HG02588 (cell line): ENCODE results near the gene PRKCI.
"Not testable (repeated sequence)": the region's sequence is repeated elsewhere in the genome, so short reads cannot be mapped to it uniquely, and the experiment has no call there.

ENCODE experiments used
- ATAC-seq: cut with Tn5 transposase; IDR thresholded peaks from one replicate; pipeline ENCODE4 v1.9.1; 2021; ENCODE audit warnings: mild to moderate bottlenecking, moderate library complexity; ENCODE audit not compliant: unreplicated experiment

The PRKCI gene

DNA sequence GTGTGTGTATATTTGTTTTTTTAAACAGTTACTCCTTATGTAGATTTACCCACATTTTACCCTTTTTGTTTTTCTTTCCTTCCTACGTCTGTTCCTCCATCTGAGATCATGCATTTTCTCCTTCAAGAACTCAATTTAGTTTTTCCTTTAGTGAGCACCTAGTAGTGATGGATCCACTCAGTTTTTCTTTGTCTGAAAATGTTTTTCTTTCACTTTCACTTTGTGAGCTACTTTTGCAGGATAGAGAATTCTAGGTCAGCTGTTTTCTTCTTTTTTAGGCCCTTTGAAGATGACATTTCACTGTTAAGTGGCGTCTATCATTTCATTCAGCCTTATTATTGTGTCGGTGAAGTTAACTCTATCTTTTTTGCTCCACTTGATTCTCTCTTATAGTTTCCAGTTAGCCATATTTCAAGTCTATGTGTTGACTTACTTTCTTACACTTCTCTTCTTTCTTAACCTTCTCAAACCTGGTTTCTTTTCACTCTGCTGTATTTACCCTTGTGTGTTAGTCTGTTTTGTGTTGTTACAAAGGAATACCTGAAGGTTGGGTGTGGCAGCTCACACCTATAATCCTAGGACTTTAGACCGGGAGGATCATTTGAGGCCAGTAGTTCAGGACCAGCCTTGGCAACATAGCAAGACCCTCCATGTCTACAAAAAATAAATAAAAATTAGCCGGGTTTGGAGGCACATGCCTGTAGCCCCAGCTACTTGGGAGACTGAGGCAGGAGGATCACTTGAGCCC lies 55.8 kb downstream of the PRKCI start:
- ATAC-seq, result no peak

DNA sequence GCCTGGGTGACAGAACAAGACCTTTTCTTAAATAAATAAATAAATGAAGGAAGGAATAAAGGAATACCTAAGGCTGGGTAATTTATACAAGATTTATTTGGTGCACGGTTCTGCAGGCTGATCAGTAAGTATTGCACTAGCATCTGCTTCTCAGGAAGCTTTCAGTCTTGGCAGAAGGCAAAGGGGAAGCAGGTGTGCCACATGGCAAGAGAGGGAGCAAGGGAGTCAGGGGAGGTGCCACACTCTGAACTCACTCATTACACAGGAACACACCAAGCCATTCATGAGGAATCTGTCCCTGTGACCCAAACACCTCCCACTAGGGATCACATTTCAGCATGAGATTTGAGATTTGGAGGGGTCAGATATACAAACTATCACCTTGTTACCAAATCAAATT lies 56.4 kb downstream of the PRKCI start:
- no peak for ATAC-seq

DNA sequence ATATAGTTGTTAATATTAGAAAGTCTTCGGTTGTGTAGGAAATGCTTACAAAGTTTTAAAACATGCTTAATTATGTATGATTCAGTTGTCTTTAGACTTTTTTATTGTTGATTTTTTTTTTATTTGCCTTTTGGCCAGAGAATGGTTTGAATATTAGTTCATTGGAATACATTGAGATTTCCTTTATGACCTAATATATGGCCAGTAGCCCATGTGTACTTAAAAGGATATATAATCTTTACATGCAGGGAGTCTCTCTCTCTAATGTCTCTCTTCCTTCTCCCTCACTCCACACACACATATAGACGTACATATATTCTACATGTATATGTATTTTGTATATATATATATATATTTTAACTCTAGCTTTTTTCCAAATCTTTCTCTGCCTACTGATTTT lies 68.0 kb downstream of the PRKCI start:
- no peak for ATAC-seq

DNA sequence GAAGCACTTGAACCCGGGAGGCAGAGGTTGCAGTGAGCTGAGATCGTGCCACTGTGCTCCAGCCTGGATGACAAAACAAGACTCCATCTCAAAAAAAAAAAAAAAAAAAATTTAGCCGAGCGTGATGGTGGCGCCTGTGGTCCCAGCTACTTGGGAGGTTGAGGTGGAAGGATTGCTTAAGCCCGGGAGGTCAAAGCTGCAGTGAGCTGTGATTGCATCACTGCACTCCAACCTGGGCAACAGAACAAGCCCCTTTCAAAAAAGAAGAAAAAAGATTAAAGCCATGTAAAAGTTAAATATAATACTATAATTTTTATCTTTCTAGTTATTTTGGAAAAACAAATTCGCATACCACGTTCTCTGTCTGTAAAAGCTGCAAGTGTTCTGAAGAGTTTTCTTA lies 73.4 kb downstream of the PRKCI start:
- no peak for ATAC-seq

DNA sequence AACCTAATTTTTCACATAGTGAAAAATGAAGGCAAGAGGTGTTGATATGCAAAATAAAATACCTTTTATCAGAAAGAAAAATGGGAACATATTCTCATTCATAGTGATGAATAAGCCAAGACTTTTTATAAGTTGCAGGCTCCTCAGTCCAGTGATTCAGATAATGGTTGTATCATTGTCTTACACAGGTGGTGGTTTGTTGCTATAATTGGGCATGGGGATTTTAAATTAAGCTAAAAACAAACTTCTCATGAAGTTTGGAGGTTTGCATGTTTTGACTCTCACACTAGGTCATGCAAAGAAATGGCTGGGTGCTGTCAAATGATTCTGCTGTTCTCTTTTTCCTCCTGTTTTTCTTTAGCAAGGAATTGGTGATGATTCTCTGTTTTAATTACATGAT lies 74.5 kb downstream of the PRKCI start:
- ATAC-seq, result no peak

DNA sequence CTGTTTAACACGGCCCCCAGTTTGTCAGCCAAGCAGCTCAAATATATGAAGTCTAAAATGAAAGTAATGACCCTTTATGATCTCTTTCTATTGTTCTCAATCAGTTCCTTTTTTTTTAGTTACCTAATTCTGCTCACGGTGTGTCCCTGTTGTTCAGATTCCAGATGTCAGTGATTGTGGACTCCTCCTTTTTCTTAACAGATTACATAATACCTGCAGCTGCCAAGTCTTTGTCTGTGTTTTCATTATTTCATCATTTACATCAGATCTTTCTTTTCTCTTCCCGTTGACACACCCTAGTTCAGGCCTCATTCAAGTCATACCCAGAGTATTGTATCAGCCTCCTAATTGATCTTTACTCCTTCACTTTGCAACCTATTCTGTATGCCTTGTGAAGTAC lies 79.2 kb downstream of the PRKCI start:
- no peak for ATAC-seq

DNA sequence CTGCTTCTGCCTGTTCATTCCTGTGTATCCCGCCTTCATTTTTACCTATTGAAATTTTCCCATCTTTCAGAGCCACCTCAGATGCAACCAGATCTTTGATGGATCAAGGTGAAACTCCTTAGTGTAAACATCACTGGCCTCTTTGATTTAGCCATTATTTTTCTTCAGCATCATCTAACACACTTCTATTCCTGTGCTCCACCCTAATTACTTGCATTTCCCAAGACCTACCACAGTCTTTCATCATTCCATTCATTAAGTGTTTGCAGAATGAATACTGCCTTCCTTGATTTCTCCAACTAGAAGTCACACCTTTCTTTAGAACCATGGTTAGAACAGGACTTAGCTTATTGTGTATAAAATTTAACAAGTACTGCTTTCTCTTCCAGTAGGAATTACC lies 79.8 kb downstream of the PRKCI start:
- no peak for ATAC-seq

DNA sequence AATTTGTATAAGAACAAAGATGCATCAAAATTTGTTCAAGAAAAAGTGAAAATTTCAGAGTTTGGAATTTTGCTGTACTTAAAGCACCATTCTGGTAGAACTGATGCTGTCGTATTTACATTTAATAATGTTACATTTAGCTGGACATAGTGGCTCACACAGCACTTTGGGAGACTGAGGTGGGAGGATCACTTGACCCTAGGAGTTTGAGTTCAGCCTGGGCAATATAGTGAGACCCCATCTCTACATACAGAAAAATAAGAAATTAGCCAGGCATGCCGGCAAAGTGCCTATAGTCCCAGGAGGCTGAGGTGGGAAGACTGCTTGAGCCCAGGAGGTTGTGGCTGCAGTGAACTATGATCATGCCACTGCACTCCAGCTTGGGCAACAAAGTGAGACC lies 83.8 kb downstream of the PRKCI start:
- no peak for ATAC-seq

DNA sequence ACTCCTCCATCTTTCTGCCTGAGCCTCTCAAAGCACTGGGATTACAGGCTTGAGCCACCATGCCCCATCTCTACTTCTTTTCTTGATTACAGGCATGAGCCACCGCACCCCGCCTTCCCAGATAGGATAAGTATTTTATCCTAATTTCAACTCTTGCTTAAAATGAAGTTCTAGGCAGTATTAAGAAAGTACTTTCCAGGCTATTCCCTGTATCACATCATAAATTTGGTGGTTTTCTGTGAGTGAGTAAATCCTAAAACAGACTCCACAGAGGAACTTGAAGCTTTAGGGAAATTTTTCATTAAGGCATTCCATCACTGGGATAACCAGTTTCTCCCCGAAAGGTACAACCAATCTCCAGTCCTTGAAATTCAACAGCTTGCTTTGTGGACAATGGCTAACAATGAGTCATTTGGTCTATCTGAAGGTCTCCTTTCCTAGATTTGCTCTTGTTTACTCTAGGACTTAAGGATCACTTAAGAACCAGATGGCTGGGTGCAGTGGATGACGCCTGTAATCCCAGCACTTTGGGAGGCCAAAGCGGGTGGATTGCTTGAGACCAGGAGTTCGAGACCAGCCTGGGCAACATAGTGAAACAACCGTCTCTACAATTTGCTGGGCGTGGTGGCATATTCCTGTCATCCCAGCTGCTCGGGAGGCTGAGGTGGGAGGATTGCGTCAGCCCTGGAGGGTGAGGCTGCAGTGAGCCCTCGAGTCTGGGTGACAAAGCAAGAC lies 85.6 kb downstream of the PRKCI start:
- ATAC-seq, result no peak

DNA sequence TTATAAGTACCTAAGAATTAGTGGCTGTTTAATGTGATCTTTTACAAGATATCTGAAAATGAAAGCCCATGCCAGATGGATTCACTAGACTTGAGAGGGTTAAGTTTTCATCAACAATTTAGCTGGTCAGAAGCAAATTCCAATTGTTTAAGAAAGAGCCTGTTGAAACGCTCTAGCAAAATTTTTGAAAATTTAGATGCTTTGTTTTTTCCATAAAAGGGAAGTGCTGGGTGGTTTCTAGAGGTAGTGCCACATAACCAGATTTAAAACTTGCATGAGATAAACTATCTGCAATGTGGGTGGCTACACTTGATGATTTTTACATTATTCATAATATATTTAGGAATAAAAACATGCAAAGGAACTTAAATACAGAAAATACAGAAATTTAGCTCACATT lies 86.8 kb downstream of the PRKCI start:
- no peak for ATAC-seq

DNA sequence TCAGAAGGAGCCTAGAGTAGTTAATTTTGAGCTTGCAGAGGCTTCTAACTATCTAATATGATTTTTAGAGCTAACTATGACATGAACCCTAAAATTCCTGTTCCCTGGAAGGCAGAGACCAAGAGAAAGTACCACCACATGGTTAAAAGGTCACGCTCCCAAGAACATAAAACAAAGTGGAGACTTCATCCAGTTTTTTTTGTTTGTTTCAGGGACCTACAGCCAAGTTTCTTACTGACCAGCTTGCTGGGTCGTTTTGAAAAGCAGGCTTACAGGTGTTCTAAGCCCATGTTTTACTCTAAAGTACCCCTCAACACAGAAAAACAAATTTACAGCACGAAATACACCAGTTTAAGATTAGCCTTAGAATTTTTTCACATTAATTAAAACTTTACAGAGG lies 95.7 kb downstream of the PRKCI start:
- no peak for ATAC-seq

DNA sequence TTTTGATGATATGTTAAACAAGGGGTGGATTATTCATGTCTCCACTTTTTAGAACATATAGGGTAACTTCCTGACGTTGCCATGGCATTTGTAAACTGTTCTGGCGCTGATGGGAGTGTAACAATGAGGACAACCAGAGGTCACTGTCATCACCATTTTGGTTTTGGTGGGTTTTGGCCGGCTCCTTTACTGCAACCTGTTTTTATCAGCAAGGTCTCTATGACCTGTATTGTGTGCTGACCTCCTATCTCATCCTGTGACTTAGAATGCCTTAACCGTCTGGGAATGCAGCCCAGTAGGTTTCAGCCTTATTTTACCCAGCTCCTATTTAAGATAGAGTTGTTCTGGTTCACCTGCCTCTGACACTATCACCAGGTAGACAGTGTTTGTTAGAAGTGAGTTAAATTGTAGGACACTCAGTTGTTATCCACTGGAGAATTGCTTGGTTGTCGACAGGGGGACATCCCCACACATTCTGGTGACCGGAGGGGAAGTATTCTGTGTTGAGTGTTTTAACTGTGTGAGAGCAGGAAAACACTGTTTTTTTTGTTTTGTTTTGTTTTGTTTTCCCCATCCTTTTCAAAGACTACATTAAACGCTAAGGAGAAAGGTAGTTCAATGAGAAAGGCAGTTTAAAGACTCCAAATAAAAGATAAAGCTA lies 98.4 kb downstream of the PRKCI start:
- no peak for ATAC-seq

DNA sequence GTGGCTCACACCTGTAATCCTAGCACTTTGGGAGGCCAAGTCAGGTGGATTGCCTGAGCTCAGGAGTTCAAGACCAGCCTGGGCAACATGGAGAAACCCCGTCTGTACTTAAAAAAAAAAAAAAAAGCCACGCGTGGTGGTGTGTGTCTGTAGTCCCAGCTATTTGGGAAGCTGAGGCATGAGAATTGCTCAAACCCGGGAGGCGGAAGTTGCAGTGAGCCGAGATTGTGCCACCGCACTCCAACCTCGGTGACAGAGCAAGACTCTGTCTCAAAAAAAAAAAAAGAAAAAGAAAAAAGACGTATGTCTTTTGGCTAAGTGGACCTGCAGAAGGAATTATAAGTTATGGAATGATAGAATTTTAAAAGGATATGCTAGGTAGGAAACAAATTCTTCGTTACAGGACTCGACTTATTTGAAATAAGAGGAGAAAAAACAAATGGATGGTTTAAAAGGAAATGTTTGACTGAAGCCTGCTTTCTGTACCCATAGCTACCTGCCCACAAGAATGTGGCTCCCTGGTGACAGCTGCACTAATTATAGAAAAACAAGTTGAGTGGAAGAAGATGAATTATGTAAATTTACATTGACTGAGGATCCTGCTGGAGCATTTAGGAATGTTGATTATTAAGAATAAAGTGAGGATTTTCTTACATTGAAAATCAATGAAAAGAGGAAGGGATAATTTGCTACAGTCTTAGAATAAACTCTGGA lies 99.3 kb downstream of the PRKCI start:
- no peak for ATAC-seq

DNA sequence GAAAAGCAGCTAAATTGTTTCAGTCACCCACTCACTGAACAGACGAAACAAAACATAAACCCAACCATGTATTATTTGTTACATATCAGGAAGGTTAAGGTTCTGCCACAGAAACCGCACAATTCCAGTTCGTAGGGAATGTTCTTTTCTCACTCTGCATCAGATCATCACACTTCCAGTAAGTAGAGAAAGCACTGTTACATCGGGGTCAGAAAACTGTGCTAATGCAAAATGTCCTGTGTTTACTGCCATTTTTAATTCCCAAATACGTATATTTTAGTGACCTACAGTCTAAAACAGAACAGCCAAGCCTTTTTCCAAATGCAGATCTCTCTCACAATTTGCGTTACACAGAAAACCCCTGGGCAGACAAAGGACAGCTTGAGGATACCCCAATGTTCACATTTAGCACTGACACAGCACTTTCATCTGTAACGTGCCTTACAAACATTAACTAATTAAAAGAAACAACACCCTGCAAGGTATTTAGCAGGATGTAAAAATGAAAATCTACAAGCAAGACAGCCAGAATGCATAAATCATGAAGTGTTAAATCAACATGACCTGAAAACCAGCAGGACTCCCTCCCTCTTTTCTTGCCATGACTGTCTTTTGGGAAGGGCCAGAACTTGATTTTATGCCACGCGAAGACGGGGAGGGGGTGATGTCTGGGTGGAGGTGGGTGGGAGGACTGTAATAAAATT lies 100.5 kb downstream of the PRKCI start:
- ATAC-seq, result no peak

DNA sequence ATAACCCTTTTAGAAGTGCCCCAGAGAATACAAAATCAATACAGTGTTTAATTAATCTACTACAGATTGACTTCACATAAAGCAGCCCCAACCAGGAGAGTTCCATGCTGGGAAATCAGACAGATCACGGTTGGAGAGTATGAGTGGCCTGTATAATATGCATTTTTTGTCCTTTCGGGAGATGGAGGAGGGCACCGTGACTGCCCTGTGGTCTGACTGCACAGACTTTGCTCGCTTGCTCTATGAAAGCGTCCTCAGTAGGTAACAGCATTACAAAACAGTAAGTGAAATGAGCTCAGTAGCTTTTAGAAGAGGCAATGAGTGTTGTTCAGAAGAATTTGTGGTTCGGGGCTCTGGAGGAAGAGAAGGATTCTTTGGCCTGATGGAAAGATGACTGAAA lies 101.1 kb downstream of the PRKCI start:
- ATAC-seq, result no peak

DNA sequence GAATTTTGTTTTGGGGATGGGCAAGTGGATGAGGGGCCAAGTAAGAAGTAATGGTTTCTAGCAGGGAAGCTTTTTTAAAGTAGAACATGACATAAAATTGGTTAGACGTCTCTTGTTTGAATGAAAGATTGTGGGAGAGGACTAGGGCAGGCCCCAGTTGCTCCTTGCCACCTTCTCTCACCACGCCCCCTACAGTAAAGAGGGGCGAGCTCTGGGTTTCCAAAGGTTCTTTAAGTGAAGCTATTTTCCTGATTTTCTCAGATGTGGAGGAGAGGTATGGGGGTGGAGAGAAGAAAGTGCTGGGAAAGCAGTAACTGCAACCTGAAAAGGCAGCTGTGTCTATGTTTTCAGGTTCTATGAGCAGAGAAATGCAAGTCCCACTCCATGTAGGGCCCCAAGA lies 102.7 kb downstream of the PRKCI start:
- no peak for ATAC-seq

DNA sequence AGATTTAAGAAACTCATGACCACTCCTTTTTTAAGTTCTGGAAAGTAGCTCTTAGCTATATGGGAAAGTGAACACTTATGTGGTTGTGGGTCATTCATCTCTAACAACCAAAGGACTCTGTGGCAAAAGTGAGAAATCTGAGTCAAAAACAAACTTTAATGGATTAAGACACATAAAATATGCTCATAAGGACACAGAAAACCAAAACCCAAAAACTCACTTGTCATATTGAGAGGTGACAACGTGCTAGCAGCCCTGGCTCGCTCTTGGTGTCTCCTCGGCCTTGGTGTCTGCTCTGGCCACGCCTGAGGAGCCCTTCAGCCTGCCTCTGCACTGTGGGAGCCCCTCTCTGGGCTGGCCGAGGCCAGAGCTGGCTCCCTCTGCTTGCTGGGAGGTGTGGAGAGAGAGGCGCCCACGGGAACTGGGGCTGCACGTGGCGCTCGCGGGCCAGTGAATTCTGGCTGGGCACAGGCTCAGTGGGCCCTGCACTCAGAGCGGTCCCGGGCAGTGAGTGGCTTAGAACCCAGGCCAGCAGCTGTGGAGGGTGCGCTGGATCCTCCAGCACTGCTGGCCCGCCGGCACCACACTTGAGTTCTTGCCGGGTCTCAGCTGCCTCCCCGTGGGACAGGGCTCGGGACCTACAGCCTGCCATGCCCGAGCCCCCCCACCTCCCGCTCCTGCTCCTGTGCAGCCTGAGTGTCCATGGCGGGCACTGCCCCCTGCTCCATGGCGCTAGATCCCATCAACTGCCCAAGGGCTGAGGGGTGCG lies 105.0 kb downstream of the PRKCI start:
- no peak for ATAC-seq

DNA sequence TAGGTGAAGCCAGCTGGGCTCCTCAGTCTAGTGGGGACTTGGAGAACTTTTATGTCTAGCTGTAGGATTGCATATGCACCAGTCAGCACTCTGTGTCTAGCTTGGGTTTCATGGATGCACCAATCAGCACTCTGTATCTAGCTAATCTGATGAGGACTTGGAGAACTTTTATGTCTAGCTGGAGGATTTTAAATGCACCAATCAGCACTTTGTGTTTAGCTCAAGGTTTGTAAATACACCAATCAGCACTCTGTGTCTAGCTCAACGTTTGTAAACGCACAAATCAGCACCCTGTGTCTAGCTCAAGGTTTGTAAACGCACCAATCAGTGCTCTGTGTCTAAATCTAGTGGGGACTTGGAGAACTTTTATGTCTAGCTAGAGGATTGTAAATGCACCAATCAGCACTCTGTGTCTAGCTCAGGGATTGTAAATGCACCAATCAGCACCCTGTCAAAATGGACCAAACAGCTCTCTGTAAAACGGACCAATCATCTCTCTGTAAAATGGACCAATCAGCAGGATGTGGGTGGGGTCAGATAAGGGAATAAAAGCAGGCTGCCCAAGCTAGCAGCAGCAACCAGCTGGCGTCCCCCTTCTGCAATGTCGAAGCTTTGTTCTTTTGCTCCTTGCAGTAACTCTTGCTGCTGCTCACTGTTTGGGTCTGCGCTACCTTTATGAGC lies 105.8 kb downstream of the PRKCI start:
- not testable (repeated sequence) for ATAC-seq

DNA sequence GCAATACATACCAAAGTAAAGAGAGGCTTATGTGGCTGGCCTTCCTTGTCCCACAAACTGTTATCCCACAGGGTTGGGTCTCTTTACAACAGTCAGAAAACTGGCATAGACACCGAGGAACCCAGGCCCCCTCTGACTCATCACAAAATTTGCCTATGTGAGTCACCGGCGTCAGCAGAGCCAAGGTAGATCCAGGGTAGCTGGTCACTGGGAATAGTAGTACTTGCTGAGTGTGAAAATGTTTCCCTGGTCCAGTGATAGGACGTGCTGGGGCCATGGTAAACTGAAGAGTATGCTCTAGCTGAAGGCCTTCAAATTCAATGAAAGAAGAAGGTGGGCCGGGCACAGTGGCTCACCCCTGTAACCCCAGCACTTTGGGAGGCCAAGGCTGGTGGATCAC lies 108.1 kb downstream of the PRKCI start:
- no peak for ATAC-seq

DNA sequence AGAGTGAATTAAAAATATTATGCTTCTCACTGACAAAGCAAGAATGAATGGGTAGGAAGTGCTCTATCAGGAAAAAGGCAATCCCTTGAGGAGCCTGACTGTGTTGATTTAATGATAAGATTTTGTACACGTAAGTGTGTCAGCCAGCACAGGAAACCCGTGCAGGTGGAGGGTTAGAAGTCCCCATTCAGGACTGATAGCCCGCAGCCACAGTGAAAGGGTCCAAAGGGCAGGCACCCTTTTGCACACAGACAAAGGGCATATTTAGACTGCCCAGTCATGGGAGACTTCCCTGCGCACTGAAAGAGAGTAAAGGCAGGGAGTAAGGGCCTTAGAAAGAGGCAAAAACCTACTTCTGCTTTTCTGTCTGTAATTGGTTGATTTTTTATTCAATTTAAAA lies 108.9 kb downstream of the PRKCI start:
- ATAC-seq, result no peak
